LNCAP (cell line): Measurements from ENCODE around the gene TMEM35B.

Experiments used
- CTCF ChIP-seq: fragments of 450-650 bp; IDR thresholded peaks from 2 replicates; pipeline ENCODE4 v1.5.1; 2017; ENCODE audit warnings: mild to moderate bottlenecking

The TMEM35B gene

GRCh38 chr1:34975771-34976170, 9.4 kb downstream of the TMEM35B start:
- no peak for TF ChIP-seq CTCF

GRCh38 chr1:34975338-34975737, 9.8 kb downstream of the TMEM35B start:
- no peak for TF ChIP-seq CTCF

GRCh38 chr1:34974626-34975025, 10.5 kb downstream of the TMEM35B start:
- TF ChIP-seq CTCF = no peak

- no peak for TF ChIP-seq CTCF
These were observed 11.8 kb downstream of the TMEM35B start for GRCh38 chr1:34973326-34973725.

- TF ChIP-seq CTCF = no peak
These were observed 14.3 kb downstream of the TMEM35B start for GRCh38 chr1:34970829-34971228.

GRCh38 chr1:34970220-34970735, 14.9 kb downstream of the TMEM35B start:
- no peak for TF ChIP-seq CTCF

- no peak for TF ChIP-seq CTCF
These were observed 19.6 kb downstream of the TMEM35B start for GRCh38 chr1:34965597-34965996.

GRCh38 chr1:34950428-34950827, 34.7 kb downstream of the TMEM35B start:
- TF ChIP-seq CTCF = no peak
